HG03571 (cell line): ENCODE data around the gene GALT.
"Not testable (repeated sequence)": the region's sequence is repeated elsewhere in the genome, so short reads cannot be mapped to it uniquely, and the experiment has no call there.

Experiments used
- ATAC-seq: cut with Tn5 transposase; IDR thresholded peaks from one replicate; pipeline ENCODE4 v1.9.1; 2021; ENCODE audit not compliant: unreplicated experiment

GALT gene

GRCh38 chr9:34625186-34625486 is 21.3 kb upstream of the GALT start:
- ATAC-seq, result no peak

- no peak for ATAC-seq
Measured at GRCh38 chr9:34627716-34628655, 18.5 kb upstream of the GALT start.

- no peak for ATAC-seq
Measured at GRCh38 chr9:34628656-34629490, 17.6 kb upstream of the GALT start, which contains the start of gene ARID3C. ARID3C (minus strand) TSS chr9:34629066; CDS start chr9:34628014, 1,052 bp downstream.

GRCh38 chr9:34629491-34629808 is 17.0 kb upstream of the GALT start:
- ATAC-seq, result no peak

- ATAC-seq, result no peak
Measured at GRCh38 chr9:34630402-34631154, 15.9 kb upstream of the GALT start.

GRCh38 chr9:34633166-34633565 is 13.3 kb upstream of the GALT start:
- no peak for ATAC-seq

GRCh38 chr9:34633851-34634550 is 12.5 kb upstream of the GALT start:
- ATAC-seq, result no peak

GRCh38 chr9:34634551-34635248 is 11.8 kb upstream of the GALT start:
- ATAC-seq, result no peak

- no peak for ATAC-seq
Measured at GRCh38 chr9:34635556-34635955, 10.9 kb upstream of the GALT start.

GRCh38 chr9:34636791-34637355 is 9.6 kb upstream of the GALT start:
- no peak for ATAC-seq

GRCh38 chr9:34637356-34638137 is 8.9 kb upstream of the GALT start, which contains the start of gene SIGMAR1:
SIGMAR1 (minus strand) TSS chr9:34637787; CDS start chr9:34637697, 90 bp downstream.
- peak; percentile 89 for ATAC-seq

GRCh38 chr9:34638138-34638445 is 8.4 kb upstream of the GALT start:
- ATAC-seq, result no peak

GRCh38 chr9:34639322-34639721 is 7.2 kb upstream of the GALT start:
- not testable (repeated sequence) for ATAC-seq

- ATAC-seq, result no peak
Measured at GRCh38 chr9:34642679-34643078, 3.8 kb upstream of the GALT start.

- no peak for ATAC-seq
Measured at GRCh38 chr9:34644766-34645314, 1.6 kb upstream of the GALT start.

GRCh38 chr9:34647084-34647403 is 569 bp downstream of the GALT start:
- no peak for ATAC-seq

- no peak for ATAC-seq
Measured at GRCh38 chr9:34647651-34648050, 1.2 kb downstream of the GALT start.

GRCh38 chr9:34648673-34649072 is 2.2 kb downstream of the GALT start:
- ATAC-seq, result no peak

GRCh38 chr9:34650816-34651215 is 4.3 kb downstream of the GALT start:
- no peak for ATAC-seq
